T-helper 22 cell (primary cell): ENCODE measurements around the gene FOXN4.

Source experiments
- DNase-seq: peaks from one replicate; pipeline ENCODE4 v3.0.0-alpha.2; 2020; ENCODE audit warnings: low read depth

Gene FOXN4

GRCh38 chr12:109258607-109259544, 50.2 kb downstream of the FOXN4 start:
- no peak for DNase-seq

DNA sequence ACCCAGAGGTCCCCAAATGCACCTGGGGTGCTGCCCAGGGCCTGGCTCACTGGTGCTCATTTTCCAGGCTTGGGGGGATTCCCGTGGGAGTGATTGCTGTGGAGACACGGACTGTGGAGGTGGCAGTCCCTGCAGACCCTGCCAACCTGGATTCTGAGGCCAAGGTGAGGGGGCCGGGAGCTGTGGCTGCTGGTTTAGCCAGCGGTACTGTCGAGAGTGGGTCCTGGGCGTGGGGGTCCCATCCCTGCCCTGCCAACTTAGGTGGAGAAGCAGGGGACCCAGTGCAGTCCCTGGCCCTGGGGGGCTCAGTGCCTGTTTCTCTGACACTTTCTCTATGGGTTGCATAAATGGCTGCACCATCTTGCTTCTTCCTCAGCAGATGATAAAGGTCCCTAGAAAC, 50.9 kb downstream of the FOXN4 start:
- no peak for DNase-seq

DNA sequence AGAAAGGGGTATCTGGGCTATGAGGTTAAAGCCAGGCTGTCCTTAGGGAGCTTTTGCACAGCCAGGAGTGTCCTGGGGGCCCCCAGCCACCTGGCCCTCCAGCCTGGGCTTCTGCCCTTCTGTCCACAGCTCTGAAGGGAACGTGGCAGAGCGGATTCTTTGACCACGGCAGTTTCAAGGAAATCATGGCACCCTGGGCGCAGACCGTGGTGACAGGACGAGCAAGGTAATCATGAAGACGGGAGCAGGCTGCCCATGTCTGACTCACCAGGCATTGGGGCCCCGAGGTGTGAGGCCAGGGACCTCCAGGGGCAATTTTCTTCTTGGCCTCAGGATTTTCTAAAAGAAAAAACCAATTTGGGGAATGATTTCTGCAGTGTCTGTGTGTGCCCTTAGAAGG, 53.1 kb downstream of the FOXN4 start:
- DNase-seq: no peak

DNA sequence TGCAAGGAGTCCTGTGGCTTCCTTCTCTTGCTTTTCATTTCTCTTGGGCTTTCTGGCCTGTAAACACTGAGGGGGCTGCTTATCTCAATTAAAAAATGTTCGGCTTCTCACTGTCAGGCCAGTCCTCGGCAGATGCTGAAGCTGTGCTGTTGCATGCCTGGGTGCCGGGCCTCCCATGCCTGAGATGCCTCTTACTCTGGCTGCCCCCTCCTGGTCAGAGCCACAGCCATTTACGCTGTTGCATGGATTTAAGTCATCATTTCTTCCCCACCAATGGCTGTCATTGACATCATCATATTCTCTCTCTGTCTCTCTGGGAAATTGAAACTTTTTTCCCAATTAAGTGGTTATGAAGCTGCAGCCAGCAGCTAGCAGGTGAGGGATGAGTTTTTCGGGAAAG, 53.7 kb downstream of the FOXN4 start:
- no peak for DNase-seq

DNA sequence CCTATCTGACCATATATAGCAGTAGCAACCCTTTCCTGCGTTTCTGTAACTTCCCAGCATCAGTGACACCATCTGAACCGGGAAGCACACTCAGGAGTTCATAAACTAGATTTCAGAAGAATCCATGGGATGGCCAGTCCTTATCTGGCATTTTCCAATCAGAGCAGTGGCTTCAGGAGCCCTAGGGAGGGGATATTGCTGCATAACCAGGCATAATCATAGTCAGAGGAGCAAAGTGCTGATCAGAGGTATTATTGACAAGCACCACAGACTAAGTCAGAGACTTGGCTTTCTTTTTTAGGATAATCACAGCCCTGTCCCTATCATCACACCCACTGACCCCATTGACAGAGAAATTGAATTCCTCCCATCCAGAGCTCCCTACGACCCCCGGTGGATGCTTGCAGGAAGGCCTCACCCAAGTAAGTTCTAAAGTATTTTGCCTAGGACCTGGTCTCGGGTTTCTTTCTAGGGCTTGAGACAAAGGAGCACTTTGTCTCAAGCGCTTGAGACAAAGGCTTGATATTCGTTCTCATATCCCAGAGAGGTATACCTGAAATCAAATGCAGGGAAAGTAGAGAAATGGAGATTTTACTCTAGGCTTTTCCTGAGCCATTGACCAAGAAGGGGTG, 55.1 kb downstream of the FOXN4 start:
- DNase-seq: no peak

DNA sequence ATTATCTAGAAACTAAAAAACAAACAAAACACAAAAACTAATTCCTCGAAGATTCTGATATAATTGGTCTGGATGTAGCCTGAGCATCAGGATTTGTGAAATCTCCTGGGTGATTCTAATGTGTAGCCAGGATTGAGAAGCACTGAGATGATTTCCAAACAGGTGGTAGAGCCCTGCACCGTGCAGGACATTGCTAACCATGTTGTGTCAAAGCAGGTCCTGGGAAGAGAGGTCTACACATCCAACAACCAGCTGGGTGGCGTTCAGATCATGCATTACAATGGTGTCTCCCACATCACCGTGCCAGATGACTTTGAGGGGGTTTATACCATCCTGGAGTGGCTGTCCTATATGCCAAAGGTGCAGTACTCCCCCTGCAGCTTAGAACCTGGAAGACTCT, 56.3 kb downstream of the FOXN4 start:
- no peak for DNase-seq

DNA sequence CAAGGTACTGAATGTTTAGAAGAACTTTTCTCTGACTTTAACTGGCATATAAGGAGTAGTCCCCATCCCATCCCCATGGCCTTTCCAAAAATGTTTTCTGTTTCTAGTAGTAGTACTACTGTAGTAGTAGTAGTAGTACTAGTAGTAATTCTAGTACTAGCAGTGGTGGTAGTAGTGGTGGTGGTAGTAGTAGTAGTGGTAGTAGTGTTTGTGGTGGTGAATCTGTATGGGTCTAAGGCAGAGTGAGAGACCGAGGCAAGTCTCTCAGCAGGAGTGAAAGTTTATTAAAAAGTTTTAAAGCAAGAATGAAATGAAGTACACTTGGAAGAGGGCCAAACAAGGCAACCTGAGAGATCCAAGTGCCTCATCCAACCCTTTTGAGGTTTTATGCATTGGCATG, 58.6 kb downstream of the FOXN4 start:
- DNase-seq: no peak

- no peak for DNase-seq
Measured at GRCh38 chr12:109247831-109248654, 61.0 kb downstream of the FOXN4 start.

DNA sequence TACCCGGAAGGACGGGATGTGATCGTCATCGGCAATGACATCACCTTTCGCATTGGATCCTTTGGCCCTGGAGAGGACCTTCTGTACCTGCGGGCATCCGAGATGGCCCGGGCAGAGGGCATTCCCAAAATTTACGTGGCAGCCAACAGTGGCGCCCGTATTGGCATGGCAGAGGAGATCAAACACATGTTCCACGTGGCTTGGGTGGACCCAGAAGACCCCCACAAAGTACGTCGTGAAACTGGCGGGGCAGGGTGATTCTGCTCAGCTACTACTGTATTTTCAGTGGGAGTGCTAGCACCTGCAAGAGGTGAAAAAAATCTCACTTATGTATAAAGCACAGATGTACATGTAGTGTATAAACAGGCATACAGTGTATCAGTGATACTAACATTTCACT, 62.9 kb downstream of the FOXN4 start:
- no peak for DNase-seq

DNA sequence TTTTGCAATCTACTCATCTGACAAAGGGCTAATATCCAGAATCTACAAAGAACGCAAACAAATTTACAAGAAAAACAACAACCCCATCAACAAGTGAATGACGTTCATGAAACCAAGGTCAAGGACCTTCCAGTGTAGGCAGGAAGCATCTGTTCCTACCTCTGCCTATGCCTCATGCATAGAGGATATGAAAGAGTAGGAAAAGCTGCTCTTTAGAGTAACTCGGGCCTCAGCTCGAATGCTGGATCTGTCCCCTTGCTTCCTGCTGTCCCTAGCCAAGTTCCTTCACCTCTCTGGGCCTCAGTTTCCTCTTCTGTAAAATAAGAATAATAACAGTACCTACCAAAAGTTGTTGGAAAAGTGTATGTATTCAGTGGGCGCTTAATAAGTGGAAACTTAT, 65.0 kb downstream of the FOXN4 start:
- DNase-seq: no peak

GRCh38 chr12:109241936-109242335, 67.1 kb downstream of the FOXN4 start:
- DNase-seq: no peak

GRCh38 chr12:109240365-109240764, 68.7 kb downstream of the FOXN4 start:
- DNase-seq: no peak

DNA sequence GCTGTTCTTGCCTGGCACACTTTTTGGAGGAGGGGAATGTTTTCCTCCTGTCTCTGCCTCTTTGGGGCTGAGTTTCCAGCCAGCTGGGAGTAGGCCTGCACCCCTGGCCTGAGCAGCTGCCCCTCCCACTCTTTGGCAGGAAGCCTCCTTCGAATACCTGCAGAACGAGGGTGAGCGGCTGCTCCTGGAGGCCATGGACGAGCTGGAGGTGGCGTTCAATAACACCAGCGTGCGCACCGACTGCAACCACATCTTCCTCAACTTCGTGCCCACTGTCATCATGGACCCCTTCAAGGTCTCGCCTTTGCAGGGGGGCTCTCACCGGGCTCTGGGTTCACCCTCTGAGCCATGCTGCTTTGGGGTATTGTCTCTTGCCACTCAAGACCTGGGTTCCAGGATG, 69.4 kb downstream of the FOXN4 start:
- no peak for DNase-seq

DNA sequence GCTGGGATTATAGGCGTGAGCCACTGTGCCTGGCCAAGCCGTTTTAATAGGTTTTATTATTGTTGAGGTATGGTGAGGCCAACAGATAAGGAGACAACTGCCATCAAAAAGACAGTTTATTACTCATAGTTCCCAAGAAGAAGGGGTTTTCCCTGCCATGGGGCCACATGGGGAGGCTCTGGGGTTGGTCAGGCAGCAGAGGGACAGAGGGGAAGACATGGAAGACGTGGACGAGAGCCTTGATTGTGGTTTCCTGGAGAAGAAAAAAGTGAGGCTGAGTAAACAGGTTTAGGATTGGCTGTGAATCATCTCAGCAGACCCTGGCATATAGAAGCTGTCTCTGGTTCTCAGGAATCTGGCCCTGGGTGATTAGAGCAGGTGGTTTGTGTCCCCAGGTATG, 69.9 kb downstream of the FOXN4 start:
- DNase-seq: no peak

GRCh38 chr12:109236257-109236656, 72.8 kb downstream of the FOXN4 start:
- DNase-seq: no peak

DNA sequence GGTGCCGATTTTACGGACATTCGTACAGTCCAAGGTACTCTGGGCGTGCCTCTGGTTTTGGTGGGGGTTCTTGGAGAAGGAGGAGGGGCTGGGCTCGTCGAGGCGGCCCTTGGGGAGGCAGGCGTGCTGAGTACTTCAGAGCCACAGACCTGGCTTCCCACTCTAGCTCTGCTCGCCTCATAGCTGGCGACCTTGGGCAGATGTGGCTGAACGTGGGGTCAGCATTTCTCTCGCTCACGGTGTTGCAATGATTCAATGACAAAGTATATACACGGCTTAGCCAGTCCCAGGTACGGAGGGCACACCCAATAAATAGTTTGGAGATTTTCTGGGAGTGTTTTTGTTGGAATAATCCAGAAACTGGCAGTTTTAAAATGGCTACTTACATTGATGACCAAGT, 75.1 kb downstream of the FOXN4 start:
- no peak for DNase-seq

DNA sequence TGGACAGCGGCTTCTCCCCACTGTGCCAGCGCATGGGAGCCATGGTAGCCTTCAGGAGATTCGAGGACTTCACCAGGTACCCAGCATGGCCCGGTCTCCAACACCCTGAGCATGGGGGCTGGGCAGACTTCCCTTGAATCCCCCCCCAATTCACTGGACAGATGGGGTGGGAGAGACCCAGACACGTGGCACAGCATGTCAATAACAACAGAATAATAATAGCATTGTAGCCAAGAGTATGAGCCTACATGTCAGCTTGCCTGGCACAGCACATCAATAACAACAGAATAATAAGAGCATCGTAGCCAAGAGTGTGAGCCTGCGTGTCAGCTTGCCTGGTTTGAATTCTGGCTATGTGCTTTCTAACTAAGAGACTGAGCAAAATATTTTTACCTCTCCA, 76.4 kb downstream of the FOXN4 start:
- no peak for DNase-seq

- DNase-seq: no peak
Measured at GRCh38 chr12:109230193-109230592, 78.9 kb downstream of the FOXN4 start.

DNA sequence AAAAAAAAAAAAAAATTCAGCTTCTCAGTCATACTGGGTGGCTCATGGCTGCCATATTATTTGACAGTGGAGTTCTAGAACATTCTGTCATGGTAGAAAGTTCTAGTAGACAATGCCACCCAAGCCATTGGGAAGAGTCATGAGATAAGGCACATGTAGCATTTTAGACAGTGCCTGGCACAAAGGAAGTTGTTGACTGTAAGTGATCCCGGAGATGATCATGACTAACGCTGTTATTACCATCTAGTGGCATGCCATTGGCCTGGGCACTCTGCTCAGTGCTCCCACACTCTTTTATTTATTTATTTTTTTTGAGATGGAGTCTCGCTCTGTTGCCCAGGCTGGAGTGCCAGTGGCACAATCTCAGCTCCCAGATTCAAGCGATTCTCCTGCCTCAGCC, 80.4 kb downstream of the FOXN4 start:
- no peak for DNase-seq
